Measurements from ENCODE around the gene E2F1. TPM values are rescaled to one million over a fixed set of nuclear protein-coding genes. Genes with fewer than 3 reads are reported as not detected.

Gene E2F1
- total and polyA plus RNA-seq, 7 donors: 0.33 to 13.1 (median 1.7) TPM

GRCh38 chr20:33680686-33681085 lies 5.5 kb downstream of the E2F1 start:
- intact Hi-C loops (cut with DNase I): no loop called here
- Histone ChIP-seq H3K27me3 (no peaks in the 10 kb centered on the region), H3K27ac (no peak overlapping the region), H3K9me3 (no peaks in the 10 kb centered on the region), H3K36me3 (no peaks in the 10 kb centered on the region), H3K4me1 (peaks cover 0 to 21% (median 19%) of the 10 kb centered on the region in 4 donors), H3K4me3 (no peak overlapping the region)
- no peak for TF ChIP-seq EP300 (IDR thresholded peaks at IDR 0.05)
- TF ChIP-seq POLR2AphosphoS5 (IDR thresholded peaks at IDR 0.05): no peak
- TF ChIP-seq POLR2A (IDR thresholded peaks at IDR 0.05): no peak
- TF ChIP-seq CTCF (IDR thresholded peaks at IDR 0.05): no peak
- DNase-seq: no peak
- WGBS, 2 donors: 95 to 97% methylated on average over 2 of the region's 2 CpGs

GRCh38 chr20:33679758-33680485 lies 6.3 kb downstream of the E2F1 start:
- no peak for DNase-seq
- no peaks in the 10 kb centered on the region for H3K9me3 ChIP-seq

DNA sequence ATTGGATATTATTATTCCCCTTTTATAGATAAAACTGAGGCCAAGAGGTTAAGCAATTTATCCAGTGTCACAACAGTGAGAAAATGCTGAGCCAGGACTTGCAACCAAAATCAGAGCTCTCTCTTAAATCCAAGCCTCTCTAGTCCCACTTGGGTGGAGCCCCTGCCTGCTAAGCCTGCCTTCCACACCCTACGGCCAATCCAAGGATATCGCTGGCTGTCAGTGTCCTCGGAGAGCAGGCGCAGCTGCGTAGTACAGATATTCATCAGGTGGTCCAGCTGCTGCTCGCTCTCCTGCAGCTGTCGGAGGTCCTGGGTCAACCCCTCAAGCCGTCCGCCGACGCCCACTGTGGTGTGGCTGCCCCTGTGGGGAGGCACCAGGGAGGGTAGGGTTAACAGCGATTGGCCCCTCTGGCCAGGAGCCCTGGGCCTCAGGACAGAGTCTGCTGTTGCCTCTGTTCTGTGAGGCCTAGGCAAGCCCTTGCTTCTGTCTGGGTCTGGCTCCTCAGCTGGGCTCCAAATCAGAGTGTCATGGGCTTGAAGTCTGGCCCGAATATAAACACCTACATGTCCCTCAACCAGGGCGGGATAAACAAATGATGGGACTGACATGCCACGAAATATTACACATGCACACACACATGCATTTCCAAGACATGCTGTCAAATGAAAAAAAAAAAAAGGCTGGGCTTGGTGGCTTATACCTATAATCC lies 8.0 kb downstream of the E2F1 start:
- intact Hi-C loops (cut with DNase I): no loop called here
- peak; percentile 85 for DNase-seq
- WGBS, 2 donors: 82 to 88% methylated on average over 15 of the region's 15 CpGs
- Histone ChIP-seq H3K36me3 (no peaks in the 10 kb centered on the region), H3K27ac (peak overlapping the region; percentile 42 to 96 (median 77)), H3K9me3 (no peaks in the 10 kb centered on the region), H3K4me3 (no peak overlapping the region), H3K4me1 (peaks cover 0 to 30% (median 27%) of the 10 kb centered on the region in 4 donors), H3K27me3 (no peaks in the 10 kb centered on the region)
- TF ChIP-seq POLR2A (IDR thresholded peaks at IDR 0.05) (no peak), POLR2AphosphoS5 (IDR thresholded peaks at IDR 0.05) (peak in 1 of 4 donors; percentile 19)

More at GRCh38 chr20:33679758-33680485, 6.3 kb downstream of the E2F1 start:
- no peak for TF ChIP-seq EP300 (IDR thresholded peaks at IDR 0.05)
- WGBS, 2 donors: 78 to 84% methylated on average over 20 of the region's 20 CpGs
- Histone ChIP-seq H3K27me3 (no peaks in the 10 kb centered on the region), H3K36me3 (no peaks in the 10 kb centered on the region), H3K4me3 (no peak overlapping the region), H3K4me1 (peaks cover 0 to 22% (median 19%) of the 10 kb centered on the region in 4 donors), H3K27ac (no peak overlapping the region)
- intact Hi-C loops (cut with DNase I): no loop called here

- no peaks in the 10 kb centered on the region for H3K27me3 ChIP-seq
- TF ChIP-seq POLR2AphosphoS5 (IDR thresholded peaks at IDR 0.05) (no peak), EP300 (IDR thresholded peaks at IDR 0.05) (no peak), POLR2A (IDR thresholded peaks at IDR 0.05) (no peak), CTCF (IDR thresholded peaks at IDR 0.05) (no peak)
- intact Hi-C loops (cut with DNase I): no loop called here
- peaks cover 0 to 40% (median 39%) of the 10 kb centered on the region in 4 donors for H3K4me1 ChIP-seq
- H3K9me3 ChIP-seq: no peaks in the 10 kb centered on the region
- no peak for DNase-seq
- no peak overlapping the region for H3K4me3 ChIP-seq
- 95 to 96% methylated on average over 31 of the region's 31 CpGs for WGBS, 2 donors
- peaks cover 0 to under 1% (median 0%) of the 10 kb centered on the region in 4 donors for H3K36me3 ChIP-seq
- peak overlapping the region; percentile 89 to 96 (median 94) for H3K27ac ChIP-seq
Observed at GRCh38 chr20:33676652-33677645, 9.2 kb downstream of the E2F1 start.

DNA sequence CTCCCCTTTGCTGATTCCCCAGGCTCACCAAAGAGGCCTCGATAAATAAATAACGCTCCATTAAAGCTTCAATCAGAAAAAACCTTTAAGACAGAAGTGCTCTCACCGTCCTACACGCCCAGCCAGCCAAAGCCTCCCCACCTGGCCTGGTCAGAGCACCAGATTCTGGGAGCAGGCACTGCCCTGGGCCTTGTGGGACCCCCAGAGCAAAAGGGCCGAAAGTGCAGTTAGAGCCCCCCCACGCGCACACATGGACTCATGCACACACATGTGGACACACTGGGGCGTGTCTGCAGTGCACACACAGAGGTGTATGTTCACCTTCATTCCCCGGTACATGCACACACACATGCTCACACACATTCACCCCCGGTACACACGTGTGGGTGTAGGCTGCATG lies 10.1 kb downstream of the E2F1 start:
- DNase-seq: peak; percentile 67

More for the DNA sequence above, 10.1 kb downstream of the E2F1 start:
- Histone ChIP-seq H3K4me1 (peaks cover 0 to 40% (median 39%) of the 10 kb centered on the region in 4 donors), H3K27ac (peak overlapping the region; percentile 89 to 96 (median 94)), H3K27me3 (no peaks in the 10 kb centered on the region), H3K36me3 (peaks cover 0 to 8% (median 3%) of the 10 kb centered on the region in 4 donors), H3K4me3 (no peak overlapping the region), H3K9me3 (no peaks in the 10 kb centered on the region)
- no peak for TF ChIP-seq POLR2A (IDR thresholded peaks at IDR 0.05)
- no peak for TF ChIP-seq CTCF (IDR thresholded peaks at IDR 0.05)
- no peak for TF ChIP-seq POLR2AphosphoS5 (IDR thresholded peaks at IDR 0.05)
- TF ChIP-seq EP300 (IDR thresholded peaks at IDR 0.05): no peak
- intact Hi-C loops (cut with DNase I): no loop called here
- WGBS, 2 donors: 90 to 93% methylated on average over 11 of the region's 11 CpGs
